ENCODE data around the gene NCS1. TPM values are rescaled to one million over a fixed set of nuclear protein-coding genes. Genes with fewer than 3 reads are reported as not detected.

Gene NCS1
- total RNA-seq, 1 experiment from 2014 or later = 58.6 TPM

- Histone ChIP-seq H3K4me1 (ENCODE audit: insufficient read depth, low read length, poor library complexity, severe bottlenecking) (peaks cover 43% of the 10 kb centered on the region), H3K27me3 (replicated peaks; ENCODE audit: insufficient read depth, low read depth, low read length, poor library complexity) (no peaks in the 10 kb centered on the region), H3K27ac (ENCODE audit: low read depth, low read length, poor library complexity, severe bottlenecking) (peak overlapping the region; percentile 65), H3K4me3 (ENCODE audit: low read depth, low read length, poor library complexity, severe bottlenecking) (no peak overlapping the region), H3K9me3 (ENCODE audit: low read depth, low read length, poor library complexity, severe bottlenecking) (no peaks in the 10 kb centered on the region), H3K36me3 (ENCODE audit: insufficient read depth, low read length, poor library complexity, severe bottlenecking) (no peaks in the 10 kb centered on the region)
- intact Hi-C loops (cut with micrococcal nuclease; ENCODE audit: unreplicated experiment) = no loop called here
- BruUV-seq (replicated peaks) = no TSS peak
- ChIA-PET CTCF (no interaction called here), POLR2A (ENCODE audit: low non-redundant PET) (no interaction called here)
- TF ChIP-seq CTCF (conservative IDR thresholded peaks at IDR 0.05; ENCODE audit: low read depth, low read length) (no peak), EZH2 (IDR thresholded peaks at IDR 0.05; ENCODE audit: borderline replicate concordance, low read depth, low read length, poor library complexity, severe bottlenecking) (no peak)
- no peak for DNase-seq (ENCODE audit: low spot score)
These were observed 21.6 kb downstream of the NCS1 start for GRCh38 chr9:130193531-130194377.

DNA sequence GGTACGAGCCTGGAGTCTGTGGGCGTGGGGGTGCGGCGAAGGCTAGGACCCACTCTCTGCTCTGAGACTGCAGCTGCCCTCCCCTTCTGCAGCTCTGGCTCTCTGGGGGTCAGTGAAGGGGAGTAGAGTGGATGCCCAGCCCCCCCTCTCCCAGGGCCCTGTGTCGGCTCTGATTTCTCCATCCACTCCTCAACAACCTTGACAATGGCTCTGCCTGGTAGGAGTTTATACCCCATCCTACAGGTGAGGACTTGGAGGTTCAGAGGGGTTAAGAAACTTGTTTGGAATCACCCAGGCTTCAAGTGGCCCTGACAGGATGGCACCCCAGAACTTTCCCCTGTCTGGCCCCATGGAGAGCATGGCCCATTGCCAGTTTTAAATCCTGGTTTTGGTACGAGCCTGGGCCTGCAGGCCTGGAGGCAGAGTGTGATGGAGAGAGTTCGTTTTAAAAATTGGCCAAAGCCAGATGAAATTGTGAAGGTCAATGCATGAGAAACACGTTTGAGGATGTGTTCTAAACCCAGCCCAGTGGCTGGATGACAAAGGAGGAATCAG, 22.3 kb downstream of the NCS1 start:
- ChIA-PET CTCF (no interaction called here), POLR2A (ENCODE audit: low non-redundant PET) (no interaction called here)
- BruUV-seq (replicated peaks) = no TSS peak
- no peaks in the 10 kb centered on the region for H3K36me3 ChIP-seq (ENCODE audit: insufficient read depth, low read length, poor library complexity, severe bottlenecking)
- no peak for TF ChIP-seq CTCF (conservative IDR thresholded peaks at IDR 0.05; ENCODE audit: low read depth, low read length)
- no peak for TF ChIP-seq EZH2 (IDR thresholded peaks at IDR 0.05; ENCODE audit: borderline replicate concordance, low read depth, low read length, poor library complexity, severe bottlenecking)
- H3K27ac ChIP-seq (ENCODE audit: low read depth, low read length, poor library complexity, severe bottlenecking) = peak overlapping the region; percentile 65
- no peaks in the 10 kb centered on the region for H3K9me3 ChIP-seq (ENCODE audit: low read depth, low read length, poor library complexity, severe bottlenecking)
- no peak overlapping the region for H3K4me3 ChIP-seq (ENCODE audit: low read depth, low read length, poor library complexity, severe bottlenecking)
- no peaks in the 10 kb centered on the region for H3K27me3 ChIP-seq (replicated peaks; ENCODE audit: insufficient read depth, low read depth, low read length, poor library complexity)
- H3K4me1 ChIP-seq (ENCODE audit: insufficient read depth, low read length, poor library complexity, severe bottlenecking) = peaks cover 45% of the 10 kb centered on the region
- intact Hi-C loops (cut with micrococcal nuclease; ENCODE audit: unreplicated experiment) = no loop called here
- DNase-seq (ENCODE audit: low spot score) = no peak

DNA sequence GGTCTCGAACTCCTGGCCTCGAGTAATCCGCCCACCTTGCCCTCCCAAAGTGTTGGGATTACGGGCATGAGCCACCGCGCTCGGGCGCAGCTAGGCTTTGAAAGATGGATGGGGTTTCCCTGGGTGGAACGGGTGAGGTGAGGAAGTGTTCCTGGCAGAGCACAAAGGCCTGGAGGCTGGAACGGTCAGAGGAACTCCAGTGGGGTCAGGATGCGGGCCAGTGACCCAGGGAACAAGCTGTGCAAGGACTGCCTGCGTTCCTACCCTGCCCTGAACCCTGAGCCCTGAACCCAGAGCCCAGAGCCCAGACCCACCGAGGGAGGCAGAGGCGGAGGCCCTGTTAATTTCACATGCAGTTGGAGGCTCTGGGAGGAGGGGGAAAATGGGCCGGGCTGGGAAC, 23.4 kb downstream of the NCS1 start:
- no peak overlapping the region for H3K4me3 ChIP-seq (ENCODE audit: low read depth, low read length, poor library complexity, severe bottlenecking)
- H3K4me1 ChIP-seq (ENCODE audit: insufficient read depth, low read length, poor library complexity, severe bottlenecking) = peaks cover 49% of the 10 kb centered on the region
- no peaks in the 10 kb centered on the region for H3K36me3 ChIP-seq (ENCODE audit: insufficient read depth, low read length, poor library complexity, severe bottlenecking)
- TF ChIP-seq CTCF (conservative IDR thresholded peaks at IDR 0.05; ENCODE audit: low read depth, low read length) (no peak), EZH2 (IDR thresholded peaks at IDR 0.05; ENCODE audit: borderline replicate concordance, low read depth, low read length, poor library complexity, severe bottlenecking) (no peak)
- no peak for DNase-seq (ENCODE audit: low spot score)
- no peaks in the 10 kb centered on the region for H3K27me3 ChIP-seq (replicated peaks; ENCODE audit: insufficient read depth, low read depth, low read length, poor library complexity)
- POLR2A ChIA-PET (ENCODE audit: low non-redundant PET) = no interaction called here
- intact Hi-C loops (cut with micrococcal nuclease; ENCODE audit: unreplicated experiment) = no loop called here
- no TSS peak for BruUV-seq (replicated peaks)
- CTCF ChIA-PET = no interaction called here
- peak overlapping the region; percentile 59 for H3K27ac ChIP-seq (ENCODE audit: low read depth, low read length, poor library complexity, severe bottlenecking)
- H3K9me3 ChIP-seq (ENCODE audit: low read depth, low read length, poor library complexity, severe bottlenecking) = no peaks in the 10 kb centered on the region
